HepG2 (cell line): ENCODE measurements around the gene GLRX2. TPM values are rescaled to one million over a fixed set of nuclear protein-coding genes. Genes with fewer than 3 reads are reported as not detected.
A peak's percentile ranks its signal among the peaks of the same experiment; 100 is the strongest.

ENCODE experiments used
- ATF7-NPFF ChIP-seq: sonication (generic); formaldehyde crosslinking; IDR thresholded peaks from 2 replicates; pipeline ENCODE4 v1.8.1; 2023; ENCODE audit warnings: mild to moderate bottlenecking, low read depth, missing genetic modification reagents, moderate library complexity
- CBX5 ChIP-seq: sonication (generic); formaldehyde crosslinking; IDR thresholded peaks from 2 replicates; pipeline ENCODE4 v1.4.0; 2020; ENCODE audit warnings: missing genetic modification reagents, borderline replicate concordance
- DNMT1 ChIP-seq: sonication (generic); formaldehyde crosslinking; IDR thresholded peaks from 2 replicates; pipeline ENCODE4 v1.5.1; 2020; ENCODE audit warnings: mild to moderate bottlenecking, missing genetic modification reagents
- GABPA ChIP-seq, 2 experiments: IDR thresholded peaks; 2 replicates each; pipeline ENCODE4 v1.6.1; 2011 to 2016; ENCODE audit warnings: low read depth in 2 of 2, low read length in 1 of 2, missing biosample characterization in 1 of 2, missing genetic modification characterization in 1 of 2
- GATAD2A ChIP-seq: IDR thresholded peaks from 2 replicates; pipeline ENCODE4 v1.6.1; 2016
- HNRNPL ChIP-seq: fragments of 200-400 bp; formaldehyde crosslinking; IDR thresholded peaks from 2 replicates; pipeline ENCODE4 v1.6.1; 2017; ENCODE audit warnings: mild to moderate bottlenecking, low read depth, low read length
- MXD3 ChIP-seq: IDR thresholded peaks from 2 replicates; pipeline ENCODE4 v1.6.1; 2016; ENCODE audit warnings: mild to moderate bottlenecking, missing biosample characterization, missing genetic modification reagents
- PAX8 ChIP-seq: sonication (generic); formaldehyde crosslinking; IDR thresholded peaks from 2 replicates; pipeline ENCODE4 v1.8.0; 2022; ENCODE audit warnings: mild to moderate bottlenecking, missing genetic modification reagents, borderline replicate concordance
- SKIL ChIP-seq: sonication (generic); formaldehyde crosslinking; IDR thresholded peaks from 2 replicates; pipeline ENCODE4 v1.8.0; 2022; ENCODE audit warnings: missing genetic modification reagents, mild to moderate bottlenecking, moderate library complexity, borderline replicate concordance
- SMYD3 ChIP-seq: sonication (generic); formaldehyde crosslinking; IDR thresholded peaks from 2 replicates; pipeline ENCODE4 v1.8.1; 2023; ENCODE audit warnings: mild to moderate bottlenecking, missing genetic modification reagents
- SP4 ChIP-seq: sonication (generic); formaldehyde crosslinking; IDR thresholded peaks from 2 replicates; pipeline ENCODE4 v1.8.1; 2023; ENCODE audit warnings: mild to moderate bottlenecking, missing genetic modification reagents
- TEAD3 ChIP-seq: optimal IDR thresholded peaks from 2 replicates; pipeline ENCODE3; 2016; ENCODE audit warnings: borderline replicate concordance
- THAP11 ChIP-seq: IDR thresholded peaks from 2 replicates; pipeline ENCODE4 v1.6.1; 2016; ENCODE audit warnings: missing biosample characterization, missing genetic modification reagents
- WIZ ChIP-seq: sonication (generic); formaldehyde crosslinking; IDR thresholded peaks from 2 replicates; pipeline ENCODE4 v1.5.1; 2020; ENCODE audit warnings: mild to moderate bottlenecking, missing genetic modification reagents
- ZBTB1 ChIP-seq: sonication (generic); formaldehyde crosslinking; IDR thresholded peaks from 2 replicates; pipeline ENCODE4 v1.4.0; 2020; ENCODE audit warnings: missing genetic modification reagents, borderline replicate concordance
- ZBTB37 ChIP-seq: sonication (generic); formaldehyde crosslinking; IDR thresholded peaks from 2 replicates; pipeline ENCODE4 v1.4.0; 2020; ENCODE audit warnings: mild to moderate bottlenecking, missing genetic modification reagents
- ZNF180 ChIP-seq: sonication (generic); formaldehyde crosslinking; IDR thresholded peaks from 2 replicates; pipeline ENCODE4 v1.4.0; 2020; ENCODE audit warnings: low read depth, missing genetic modification reagents, borderline replicate concordance
- ZNF33A ChIP-seq: sonication (generic); formaldehyde crosslinking; IDR thresholded peaks from 2 replicates; pipeline ENCODE4 v1.5.1; 2020; ENCODE audit warnings: missing genetic modification reagents, mild to moderate bottlenecking, moderate library complexity, borderline replicate concordance
- ZNF513 ChIP-seq: sonication (generic); formaldehyde crosslinking; conservative IDR thresholded peaks from 2 replicates; pipeline ENCODE4 v1.5.0; 2020; ENCODE audit warnings: missing genetic modification reagents
- ZNF639 ChIP-seq: conservative IDR thresholded peaks from 2 replicates; pipeline ENCODE4 v1.6.1; 2018; ENCODE audit warnings: missing genetic modification reagents
- ZNF883 ChIP-seq: sonication (generic); formaldehyde crosslinking; IDR thresholded peaks from 2 replicates; pipeline ENCODE4 v1.5.1; 2020; ENCODE audit warnings: mild to moderate bottlenecking, missing genetic modification reagents; ENCODE audit errors: not compliant biosample characterization
- ZSCAN9 ChIP-seq: IDR thresholded peaks from 2 replicates; pipeline ENCODE4 v1.6.1; 2016; ENCODE audit warnings: borderline replicate concordance
- polyA plus RNA-seq, 8 experiments: library from polyadenylated mRNA; depleted of rRNA in 3 of 8; stranded (reverse) in 7 of 8; unstranded in 1 of 8; fragments of >200 nt; fragmentation: Illumina TruSeq in 4 of 8; extraction: Trizol in 4 of 8; gene quantifications; 2 replicates each; pipeline versions ENCODE4 v1.2.1 to v1.2.3, GENCODE V29; 2011 to 2016; ENCODE audit warnings: low read depth in 4 of 8, missing spikeins in 1 of 8, mixed read lengths in 1 of 8; ENCODE audit not compliant: insufficient read depth in 1 of 8
- total RNA-seq, 5 experiments: library from RNA; depleted of rRNA; stranded (reverse); fragments of >200 nt; fragmentation: Illumina TruSeq; extraction: Trizol; gene quantifications; 2 replicates each; pipeline ENCODE4 v1.2.3, GENCODE V29; 2016; ENCODE audit warnings: low read depth in 1 of 5

GLRX2 gene
- total and polyA plus RNA-seq, 2 of the 13 experiments (the other 11 are each of a cell fraction or from before 2014, with no cell fraction given), result 11.9 to 39.0 TPM

GRCh38 chr1:193104907-193105820, at the start of gene GLRX2 (continued):
- TF ChIP-seq GABPA (IDR thresholded peaks at IDR 0.05; ENCODE audit: low read depth, low read length) (peak; percentile 15; the same call in 1 of the 2 replicates), GABPA (CRISPR knock-in tag; IDR thresholded peaks at IDR 0.05; ENCODE audit: low read depth) (no peak), ZNF639 (CRISPR knock-in tag) (no peak; the same call in 1 of the 2 replicates), ZBTB1 (CRISPR knock-in tag) (no peak), ZNF513 (CRISPR knock-in tag) (no peak), ZNF883 (CRISPR knock-in tag) (peak; percentile 84), MXD3 (peak; percentile 79), ZBTB37 (CRISPR knock-in tag) (no peak), ATF7-NPFF (CRISPR knock-in tag) (peak; percentile 66; the same call in 1 of the 2 replicates), DNMT1 (0 out of 2 replicates have a peak, but pooled peaks have one; percentile 54), TEAD3 (CRISPR knock-in tag) (peak; percentile 72), ZSCAN9 (CRISPR knock-in tag) (no peak), GATAD2A (CRISPR knock-in tag) (peak; percentile 35), ZNF180 (CRISPR knock-in tag) (0 out of 2 replicates have a peak, but pooled peaks have one; percentile 51), WIZ (CRISPR knock-in tag) (no peak), SP4 (CRISPR knock-in tag) (peak; percentile 89), HNRNPL (0 out of 2 replicates have a peak, but pooled peaks have one; percentile 30), THAP11 (CRISPR knock-in tag) (peak; percentile 63), CBX5 (CRISPR knock-in tag) (no peak), SMYD3 (CRISPR knock-in tag) (no peak), ZNF33A (CRISPR knock-in tag) (0 out of 2 replicates have a peak, but pooled peaks have one; percentile 53), SKIL (CRISPR knock-in tag) (no peak; the same call in 1 of the 2 replicates), PAX8 (CRISPR knock-in tag) (no peak)
